Keratinocyte (primary cell): ENCODE data around the gene B3GALT6. TPM values are rescaled to one million over a fixed set of nuclear protein-coding genes. Genes with fewer than 3 reads are reported as not detected.

Experiments
- DNase-seq: peaks from one replicate; pipeline ENCODE4 v3.0.0-alpha.2; 2011; ENCODE audit warnings: low read depth, missing footprints, low spot score
- FAIRE-seq: peaks from 2 replicates; lab custom pipeline; 2011; peaks lifted over from hg19 to GRCh38; lab: Jason Lieb, UNC
- H2AFZ ChIP-seq: 2 replicates; pipeline ENCODE4 v1.6.0; 2012; ENCODE audit warnings: low read length, control low read depth, inconsistent platforms; ENCODE audit not compliant: control insufficient read depth
- H3K27ac ChIP-seq: 2 replicates; pipeline ENCODE4 v1.5.1; 2011; ENCODE audit warnings: low read length; ENCODE audit not compliant: control insufficient read depth, insufficient read depth
- H3K27me3 ChIP-seq: 3 replicates; pipeline ENCODE4 v1.6.0; 2011; ENCODE audit warnings: low read length; ENCODE audit not compliant: control insufficient read depth, insufficient read depth; ENCODE audit errors: extremely low read depth
- H3K36me3 ChIP-seq, 2 experiments: 2 replicates in 1 of 2; 3 replicates in 1 of 2; pipeline ENCODE4 v1.5.1; 2011; ENCODE audit warnings: low read length in 2 of 2, mild to moderate bottlenecking in 1 of 2; ENCODE audit not compliant: control insufficient read depth in 2 of 2, insufficient read depth in 2 of 2; ENCODE audit errors: extremely low read depth in 1 of 2
- H3K4me1 ChIP-seq: 3 replicates; pipeline ENCODE4 v1.5.1; 2011; ENCODE audit warnings: low read length; ENCODE audit not compliant: control insufficient read depth, insufficient read depth; ENCODE audit errors: extremely low read depth
- H3K4me2 ChIP-seq: 3 replicates; pipeline ENCODE4 v1.6.0; 2011; ENCODE audit warnings: low read depth, low read length; ENCODE audit not compliant: control insufficient read depth, insufficient read depth; ENCODE audit errors: extremely low read depth
- H3K4me3 ChIP-seq, 3 experiments: fragments of 200-600 bp in 1 of 3; sonication (generic) in 1 of 3; 2 replicates in 2 of 3; 3 replicates in 1 of 3; pipeline ENCODE4 v1.5.1; 2011 to 2016; ENCODE audit warnings: low read length in 3 of 3, mild to moderate bottlenecking in 3 of 3, control low read depth in 2 of 3, inconsistent platforms in 1 of 3, low read depth in 1 of 3, mixed read lengths in 1 of 3, mixed run types in 1 of 3, moderate library complexity in 1 of 3; ENCODE audit not compliant: control insufficient read depth in 2 of 3, insufficient read depth in 2 of 3; ENCODE audit errors: extremely low read depth in 1 of 3
- H3K79me2 ChIP-seq: 2 replicates; pipeline ENCODE4 v1.6.0; 2012; ENCODE audit warnings: low read length; ENCODE audit not compliant: control insufficient read depth, insufficient read depth
- H3K9ac ChIP-seq: 3 replicates; pipeline ENCODE4 v1.6.0; 2011; ENCODE audit warnings: low read length; ENCODE audit not compliant: control insufficient read depth, insufficient read depth; ENCODE audit errors: extremely low read depth
- H3K9me1 ChIP-seq: 3 replicates; pipeline ENCODE4 v1.6.0; 2011; ENCODE audit warnings: low read length; ENCODE audit not compliant: control insufficient read depth, insufficient read depth; ENCODE audit errors: extremely low read depth
- H3K9me3 ChIP-seq: 2 replicates; pipeline ENCODE4 v1.5.1; 2012; ENCODE audit warnings: low read depth, low read length; ENCODE audit not compliant: control insufficient read depth
- H4K20me1 ChIP-seq: 3 replicates; pipeline ENCODE4 v1.6.0; 2011; ENCODE audit warnings: low read length; ENCODE audit not compliant: control insufficient read depth, insufficient read depth; ENCODE audit errors: extremely low read depth
- CTCF ChIP-seq, 3 experiments: IDR thresholded peaks in 1 of 3; conservative IDR thresholded peaks in 1 of 3; optimal IDR thresholded peaks in 1 of 3; 2 replicates in 2 of 3; 3 replicates in 1 of 3; pipeline versions ENCODE3 to v1.5.1; 2011; ENCODE audit warnings: low read length in 3 of 3, mild to moderate bottlenecking in 3 of 3, moderate library complexity in 2 of 3, control low read depth in 1 of 3, inconsistent platforms in 1 of 3; ENCODE audit not compliant: insufficient read depth in 2 of 3; ENCODE audit errors: extremely low read depth in 1 of 3
- EZH2 ChIP-seq: IDR thresholded peaks from one replicate; pipeline ENCODE4 v1.6.1; 2012; ENCODE audit warnings: inconsistent platforms, mild to moderate bottlenecking, low read length, moderate library complexity
- dilution Hi-C: fragments of 300-500 bp; cut with MboI; formaldehyde crosslinking; loops from one replicate; pipeline ENCODE4 v1.7.0; 2020; ENCODE audit warnings: low sequenced_read_pairs; ENCODE audit not compliant: extremely low pct_ligation_motif_present
- polyA plus RNA-seq, 5 experiments: library from polyadenylated mRNA; depleted of rRNA in 3 of 5; stranded (reverse) in 3 of 5; stranded (forward) in 1 of 5; unstranded in 1 of 5; fragments of >200 nt; gene quantifications; 1 replicate in 1 of 5; 2 replicates in 3 of 5; 3 replicates in 1 of 5; pipeline versions ENCODE4 v1.2.1 to v1.2.3, GENCODE V29; 2011 to 2012; ENCODE audit warnings: missing spikeins in 2 of 5, low read depth in 1 of 5, low replicate concordance in 1 of 5

The B3GALT6 gene
- polyA plus RNA-seq, 1 donor (not counting 4 experiments of a cell fraction or from before 2014, with no cell fraction given) = 6.8 TPM

GRCh38 chr1:1208713-1209433 is 23.2 kb upstream of the B3GALT6 start:
- dilution Hi-C loops = no loop called here
- no peaks in the 10 kb centered on the region for H4K20me1 ChIP-seq
- no peak overlapping the region for H3K4me3 ChIP-seq

GRCh38 chr1:1210726-1211540 is 21.1 kb upstream of the B3GALT6 start:
- dilution Hi-C loops = no loop called here
- TF ChIP-seq EZH2 = no peak
- no peak for TF ChIP-seq CTCF (optimal IDR thresholded peaks at IDR 0.05 in 1 of 3, IDR thresholded peaks at IDR 0.05 in 1 of 3, conservative IDR thresholded peaks at IDR 0.05 in 1 of 3; ENCODE audit: extremely low read depth in 1 of 3, insufficient read depth in 2 of 3, low read length in 3 of 3)
- peaks cover 0 to 3% of the 10 kb centered on the region in 2 experiments for H3K36me3 ChIP-seq
- H3K4me2 ChIP-seq = no peak overlapping the region
- DNase-seq = no peak
- no peaks in the 10 kb centered on the region for H3K79me2 ChIP-seq
- no peaks in the 10 kb centered on the region for H4K20me1 ChIP-seq
- peaks cover 2% of the 10 kb centered on the region for H3K9me1 ChIP-seq
- H3K9me3 ChIP-seq = no peaks in the 10 kb centered on the region
- H3K27ac ChIP-seq = no peak overlapping the region
- no peak overlapping the region for H3K4me3 ChIP-seq
- FAIRE-seq = no peak
- H3K9ac ChIP-seq = no peak overlapping the region
- peaks cover 3% of the 10 kb centered on the region for H3K4me1 ChIP-seq
- no peak overlapping the region for H2AFZ ChIP-seq
- H3K27me3 ChIP-seq = peaks cover 17% of the 10 kb centered on the region

More at GRCh38 chr1:1208713-1209433, 23.2 kb upstream of the B3GALT6 start:
- H3K4me1 ChIP-seq = peaks cover 3% of the 10 kb centered on the region
- FAIRE-seq = no peak
- H3K27me3 ChIP-seq = peaks cover 36% of the 10 kb centered on the region
- DNase-seq = no peak
- H2AFZ ChIP-seq = no peak overlapping the region
- H3K4me2 ChIP-seq = no peak overlapping the region
- no peaks in the 10 kb centered on the region for H3K36me3 ChIP-seq
- H3K9ac ChIP-seq = no peak overlapping the region
- H3K79me2 ChIP-seq = no peaks in the 10 kb centered on the region
- no peaks in the 10 kb centered on the region for H3K9me3 ChIP-seq
- TF ChIP-seq EZH2 = no peak
- TF ChIP-seq CTCF (optimal IDR thresholded peaks at IDR 0.05 in 1 of 3, IDR thresholded peaks at IDR 0.05 in 1 of 3, conservative IDR thresholded peaks at IDR 0.05 in 1 of 3; ENCODE audit: extremely low read depth in 1 of 3, insufficient read depth in 2 of 3, low read length in 3 of 3) = no peak
- no peak overlapping the region for H3K27ac ChIP-seq
- no peaks in the 10 kb centered on the region for H3K9me1 ChIP-seq
